Activated B cell treated with CpG ODN at 0.5 μM for 24 hours (primary cell): Measurements from ENCODE around the gene ZC3H12C. TPM values are rescaled to one million over a fixed set of nuclear protein-coding genes. Genes with fewer than 3 reads are reported as not detected.
A peak's percentile ranks its signal among the peaks of the same experiment; 100 is the strongest.

Experiments
- ATAC-seq: fragments of 200-7000 bp; cut with Tn5 transposase; one replicate; pipeline ENCODE4 v1.10.0; 2021; ENCODE audit warnings: low read depth, mild to moderate bottlenecking, moderate library complexity
- CTCF ChIA-PET: fragments of 350-600 bp; sonication (Branson Sonifier 250); formaldehyde crosslinking; loops from one replicate; lab custom pipeline; 2021; ENCODE audit warnings: antibody characterized with exemption; lab: Charles Lee
- POLR2A ChIA-PET: fragments of 350-600 bp; sonication (Branson Sonifier 250); formaldehyde crosslinking; loops from one replicate; lab custom pipeline; 2021; ENCODE audit warnings: antibody characterized with exemption; lab: Charles Lee
- DNase-seq: peaks from one replicate; pipeline ENCODE4 v3.0.0; 2022
- H3K27ac Mint-ChIP-seq: one replicate; pipeline ENCODE4 v1.8.0; 2020; ENCODE audit warnings: mixed read lengths
- H3K27me3 Mint-ChIP-seq: one replicate; pipeline ENCODE4 v1.8.0; 2021; ENCODE audit warnings: mixed read lengths
- H3K36me3 Mint-ChIP-seq: one replicate; pipeline ENCODE4 v1.8.0; 2021; ENCODE audit warnings: low read depth, mixed read lengths
- H3K4me1 Mint-ChIP-seq: one replicate; pipeline ENCODE4 v1.8.0; 2021; ENCODE audit warnings: mixed read lengths
- H3K4me3 Mint-ChIP-seq: one replicate; pipeline ENCODE4 v1.8.0; 2020; ENCODE audit warnings: mild to moderate bottlenecking, mixed read lengths
- H3K9me3 Mint-ChIP-seq: one replicate; pipeline ENCODE4 v1.8.0; 2020; ENCODE audit warnings: mixed read lengths
- CTCF ChIP-seq: fragments of 200-600 bp; IDR thresholded peaks from one replicate; pipeline ENCODE4 v1.8.0; 2022; ENCODE audit warnings: antibody characterized with exemption, mild to moderate bottlenecking
- intact Hi-C: fragments of 100-400 bp; cut with micrococcal nuclease; formaldehyde crosslinking; loops from one replicate; pipeline ENCODE4 v1.15.1; 2024
- total RNA-seq: library from RNA; stranded (reverse); gene quantifications from 2 replicates; pipeline ENCODE4 v1.2.3, GENCODE V29; 2022

Gene ZC3H12C
- total RNA-seq, 1 donor from 2014 or later, result 0.95 TPM

- intact Hi-C loops, result loop anchor here (5.0 kb wide), 2 partner anchors 232 to 338 kb away; no protein-coding TSS in a partner anchor
- H3K36me3 Mint-ChIP-seq, result no peaks in the 10 kb centered on the region
- CTCF ChIA-PET, result no interaction called here
- H3K4me1 Mint-ChIP-seq, result peaks cover 12% of the 10 kb centered on the region
- no peaks in the 10 kb centered on the region for H3K9me3 Mint-ChIP-seq
- ATAC-seq (no peak), DNase-seq (no peak)
- POLR2A ChIA-PET, result interaction anchor here (0.7 kb wide), 1 partner anchor 336 kb away, joined by 4 read pairs; no protein-coding TSS in a partner anchor
- peaks cover 42% of the 10 kb centered on the region for H3K27me3 Mint-ChIP-seq
- H3K4me3 Mint-ChIP-seq, result peak overlapping the region; percentile 80
- no peak for TF ChIP-seq CTCF
- H3K27ac Mint-ChIP-seq, result no peak overlapping the region
Measured at GRCh38 chr11:110094298-110095285, 1.4 kb downstream of the ZC3H12C start.

- H3K27me3 Mint-ChIP-seq, result peaks cover 42% of the 10 kb centered on the region
Measured at GRCh38 chr11:110095554-110095953, 2.4 kb downstream of the ZC3H12C start.

GRCh38 chr11:110096496-110096895 lies 3.3 kb downstream of the ZC3H12C start:
- ChIA-PET POLR2A (no interaction called here), CTCF (no interaction called here)
- Mint-ChIP-seq H3K4me1 (peaks cover 12% of the 10 kb centered on the region), H3K9me3 (no peaks in the 10 kb centered on the region), H3K4me3 (no peak overlapping the region), H3K36me3 (no peaks in the 10 kb centered on the region), H3K27me3 (peaks cover 38% of the 10 kb centered on the region), H3K27ac (no peak overlapping the region)
- DNase-seq (no peak), ATAC-seq (no peak)
- TF ChIP-seq CTCF, result no peak
- intact Hi-C loops, result no loop called here

More at GRCh38 chr11:110095554-110095953, 2.4 kb downstream of the ZC3H12C start:
- H3K4me1 Mint-ChIP-seq, result peaks cover 12% of the 10 kb centered on the region
- ChIA-PET CTCF (no interaction called here), POLR2A (no interaction called here)
- no peak for TF ChIP-seq CTCF
- no peaks in the 10 kb centered on the region for H3K36me3 Mint-ChIP-seq
- no peak overlapping the region for H3K4me3 Mint-ChIP-seq
- DNase-seq (no peak), ATAC-seq (no peak)
- no peak overlapping the region for H3K27ac Mint-ChIP-seq
- intact Hi-C loops, result no loop called here
- no peaks in the 10 kb centered on the region for H3K9me3 Mint-ChIP-seq

- Mint-ChIP-seq H3K9me3 (no peaks in the 10 kb centered on the region), H3K4me3 (no peak overlapping the region), H3K27ac (no peak overlapping the region), H3K36me3 (no peaks in the 10 kb centered on the region), H3K27me3 (peaks cover 28% of the 10 kb centered on the region), H3K4me1 (peaks cover 8% of the 10 kb centered on the region)
- no peak for DNase-seq
- no peak for TF ChIP-seq CTCF
- CTCF ChIA-PET, result no interaction called here
- intact Hi-C loops, result no loop called here
- no peak for ATAC-seq
- POLR2A ChIA-PET, result no interaction called here
Measured at GRCh38 chr11:110097459-110098012, 4.3 kb downstream of the ZC3H12C start.

- intact Hi-C loops, result no loop called here
- Mint-ChIP-seq H3K4me1 (peaks cover 6% of the 10 kb centered on the region), H3K4me3 (no peak overlapping the region), H3K9me3 (no peaks in the 10 kb centered on the region), H3K36me3 (no peaks in the 10 kb centered on the region), H3K27ac (no peak overlapping the region), H3K27me3 (peaks cover 28% of the 10 kb centered on the region)
- ChIA-PET CTCF (no interaction called here), POLR2A (no interaction called here)
- TF ChIP-seq CTCF, result no peak
- DNase-seq, result no peak
- no peak for ATAC-seq
Measured at GRCh38 chr11:110098645-110099044, 5.5 kb downstream of the ZC3H12C start.
